Cardiac ventricle fibroblast (primary cell): ENCODE data around the gene NPIPA8. TPM values are rescaled to one million over a fixed set of nuclear protein-coding genes. Genes with fewer than 3 reads are reported as not detected.

Experiments used
- total RNA-seq: library from RNA; depleted of rRNA; stranded (reverse); fragments of >200 nt; gene quantifications from 2 replicates; pipeline ENCODE4 v1.2.3, GENCODE V29; 2015

NPIPA8 gene
- 5.3 and 32.2 TPM in 2 replicates for total RNA-seq

DNA sequence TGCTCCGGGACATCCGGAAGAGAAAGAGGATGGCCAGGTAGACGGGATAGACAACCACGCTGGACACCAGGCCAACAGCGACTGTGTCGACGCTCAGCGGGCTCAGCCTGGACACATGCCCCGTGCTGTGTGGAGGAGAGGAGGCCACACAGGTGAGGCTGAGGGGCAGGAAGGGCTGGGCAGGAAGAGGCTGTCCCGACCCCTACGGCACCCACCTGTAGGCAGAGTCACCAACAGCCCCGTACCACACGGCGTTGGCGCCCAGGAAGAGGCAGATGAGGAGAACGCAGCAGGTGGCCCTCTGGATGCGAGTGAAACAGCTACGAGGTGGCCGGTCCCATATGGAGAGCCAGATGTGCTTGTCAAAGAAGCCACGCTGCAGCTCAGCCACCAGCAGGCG lies at the start of gene NPIPA8:
Gene NPIPA8 (minus strand): TSS at position 101 of the 400 bp plus-strand sequence. CDS start 4,074 bp downstream, outside the sequence.

Other genes with a start within 250 kb of the NPIPA8 start
- gene NOMO2, start 225.4 kb upstream of the NPIPA8 start, total RNA-seq = 71.1 and 75.0 TPM in 2 replicates